ENCODE results near the gene TBC1D4.

The TBC1D4 gene

GRCh38 chr13:75416327-75417011 lies 65.5 kb downstream of the TBC1D4 start:
- DNase-seq: no peak

- peak; percentile 43 to 51 for DNase-seq
Observed at GRCh38 chr13:75415694-75416093, 66.3 kb downstream of the TBC1D4 start.

DNA sequence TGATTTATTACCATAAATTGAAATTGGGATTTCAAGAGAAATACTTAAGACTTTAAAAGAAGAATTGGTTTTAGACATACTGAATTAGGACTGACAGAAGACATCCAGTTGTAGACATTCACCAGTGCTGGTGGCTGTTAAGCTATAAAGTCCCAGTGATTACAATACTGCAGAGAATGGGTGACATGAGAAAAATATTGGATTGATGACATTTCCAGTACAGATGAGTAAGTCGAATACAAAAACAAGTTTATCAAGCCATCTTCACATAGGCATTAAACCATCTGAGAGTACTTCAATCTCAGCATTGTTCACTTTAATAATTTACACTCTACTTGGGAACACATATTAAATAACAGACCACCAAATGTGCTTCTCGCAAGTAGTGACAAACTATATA lies 66.8 kb downstream of the TBC1D4 start:
- no peak for DNase-seq

GRCh38 chr13:75414036-75414827 lies 67.7 kb downstream of the TBC1D4 start:
- DNase-seq: no peak

- DNase-seq: no peak
Observed at GRCh38 chr13:75411924-75412537, 69.9 kb downstream of the TBC1D4 start.

- no peak for DNase-seq
Observed at GRCh38 chr13:75410207-75410606, 71.8 kb downstream of the TBC1D4 start.

DNA sequence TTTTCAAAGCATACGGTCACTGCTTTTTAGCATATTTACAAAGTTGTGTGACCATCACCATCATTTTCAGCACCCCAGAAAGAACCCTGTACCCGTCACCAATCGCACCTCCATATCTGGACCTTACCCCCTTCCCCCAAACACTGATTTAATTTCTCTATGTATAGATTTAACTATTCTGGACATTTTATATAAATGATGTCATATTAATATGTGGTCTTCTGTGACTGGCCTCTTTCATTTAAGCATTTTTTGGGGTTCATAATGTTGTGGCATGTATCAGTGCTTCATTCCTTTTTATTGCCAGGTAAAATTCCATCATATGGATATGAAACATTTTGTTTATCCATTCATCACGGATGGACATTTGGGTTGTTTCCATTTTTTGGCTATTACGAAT lies 74.0 kb downstream of the TBC1D4 start:
- DNase-seq: no peak

DNA sequence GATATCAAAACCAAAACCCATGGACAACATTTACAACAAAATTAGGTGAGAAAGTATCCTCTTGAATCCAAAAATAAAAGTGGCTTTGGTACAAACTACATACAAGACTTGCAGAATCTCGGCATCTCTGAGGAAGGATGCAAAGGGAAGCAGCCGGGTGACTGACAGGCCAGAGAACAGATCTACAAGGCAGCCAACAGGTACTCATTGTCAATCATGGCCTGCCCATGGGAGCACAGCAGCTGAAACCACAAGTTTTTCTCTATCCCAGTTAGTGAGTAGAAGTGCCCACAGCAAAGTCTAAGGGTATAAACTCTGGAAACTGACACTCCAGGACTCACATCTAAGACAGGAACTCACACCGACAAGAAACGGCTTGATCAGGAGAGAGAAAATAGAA lies 74.5 kb downstream of the TBC1D4 start:
- no peak for DNase-seq

GRCh38 chr13:75405976-75406703 lies 75.8 kb downstream of the TBC1D4 start:
- no peak for DNase-seq

GRCh38 chr13:75404726-75405125 lies 77.2 kb downstream of the TBC1D4 start:
- no peak for DNase-seq

GRCh38 chr13:75402787-75403186 lies 79.2 kb downstream of the TBC1D4 start:
- no peak for DNase-seq

DNA sequence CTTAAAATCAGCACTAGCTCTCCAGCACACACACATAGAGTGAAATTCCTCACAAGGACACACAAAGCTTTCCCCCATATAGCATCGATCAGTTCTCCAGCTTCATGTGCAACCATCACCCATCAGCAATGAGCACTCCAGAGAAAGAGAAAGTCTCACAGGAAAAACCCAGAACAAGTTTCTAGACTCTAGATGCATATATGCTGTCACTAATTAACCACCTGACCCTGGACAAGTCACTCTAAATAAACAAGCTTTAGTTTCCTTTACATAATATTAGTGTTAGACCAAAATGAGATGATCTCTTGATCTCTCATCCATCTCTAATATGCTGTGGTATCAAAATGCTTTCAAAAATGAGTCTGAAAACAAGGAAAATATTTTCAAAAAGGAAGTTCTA lies 81.2 kb downstream of the TBC1D4 start:
- no peak for DNase-seq

GRCh38 chr13:75399879-75400217 lies 82.1 kb downstream of the TBC1D4 start:
- no peak for DNase-seq

- no peak for DNase-seq
Observed at GRCh38 chr13:75399168-75399878, 82.6 kb downstream of the TBC1D4 start.

- no peak for DNase-seq
Observed at GRCh38 chr13:75398072-75398471, 83.9 kb downstream of the TBC1D4 start.

GRCh38 chr13:75395901-75396300 lies 86.1 kb downstream of the TBC1D4 start:
- DNase-seq: no peak

DNA sequence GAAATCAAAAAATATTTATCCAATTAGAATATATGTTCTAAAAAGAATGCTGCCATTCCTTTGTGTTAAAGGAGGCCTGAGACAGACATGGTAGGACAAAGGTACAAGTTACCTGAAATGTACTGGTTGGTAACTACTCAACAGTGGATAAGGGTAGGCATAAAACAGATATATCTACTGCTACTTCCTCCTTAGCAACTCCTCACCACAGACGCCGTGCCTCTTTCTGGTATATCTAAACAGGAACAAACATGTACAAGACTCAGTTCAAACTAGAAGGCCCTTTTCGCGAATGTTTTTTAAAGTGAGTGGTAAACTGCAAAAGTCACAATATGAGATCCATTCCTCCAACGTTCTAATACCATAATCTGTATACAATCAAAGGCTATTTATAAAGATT lies 86.9 kb downstream of the TBC1D4 start:
- peak; percentile 91 to 97 for DNase-seq

GRCh38 chr13:75393839-75394520 lies 88.0 kb downstream of the TBC1D4 start:
- peak in 1 of 2 experiments; percentile 28 for DNase-seq

- peak in 1 of 2 experiments; percentile 34 for DNase-seq
Observed at GRCh38 chr13:75391432-75392100, 90.4 kb downstream of the TBC1D4 start.

- DNase-seq: no peak
Observed at GRCh38 chr13:75390229-75390628, 91.7 kb downstream of the TBC1D4 start.

- no peak for DNase-seq
Observed at GRCh38 chr13:75385708-75386083, 96.3 kb downstream of the TBC1D4 start.
